IMR-90 (cell line): ENCODE measurements around the gene CABCOCO1. TPM values are rescaled to one million over a fixed set of nuclear protein-coding genes. Genes with fewer than 3 reads are reported as not detected.

Experiments
- ATAC-seq: fragments of 200-7000 bp; cut with Tn5 transposase; 2 replicates; pipeline ENCODE4 v1.9.1; 2020; ENCODE audit warnings: low read depth, mild to moderate bottlenecking, moderate library complexity
- BruUV-seq: library from RNA; stranded (reverse); fragments of 400-500 nt; replicated peaks from 2 replicates; lab custom pipeline; 2021; lab: Mats Ljungman, UMichigan
- CTCF ChIA-PET: fragments of 300-600 bp; formaldehyde crosslinking; extraction: SDS; loops from one replicate; lab custom pipeline; 2021; ENCODE audit warnings: antibody characterized with exemption; lab: Yijun Ruan, JAX
- POLR2A ChIA-PET: fragments of 300-600 bp; sonication (Branson Sonifier 250); formaldehyde crosslinking; loops from one replicate; lab custom pipeline; 2022; ENCODE audit warnings: antibody characterized with exemption; ENCODE audit not compliant: unreplicated experiment; lab: Charles Lee
- DNase-seq: peaks from one replicate; pipeline ENCODE4 v3.0.0; 2013
- H2AFZ ChIP-seq: replicated peaks from 2 replicates; pipeline ENCODE3; 2013; ENCODE audit warnings: low read length, mild to moderate bottlenecking; ENCODE audit not compliant: poor library complexity
- H2AK5ac ChIP-seq: 2 replicates; pipeline ENCODE4 v1.6.1; 2013; ENCODE audit warnings: low read depth, low read length, inconsistent platforms
- H2AK9ac ChIP-seq: replicated peaks from 2 replicates; pipeline ENCODE3; 2013; ENCODE audit warnings: mild to moderate bottlenecking, low read depth, low read length, moderate library complexity; ENCODE audit not compliant: poor library complexity
- H2BK120ac ChIP-seq: 2 replicates; pipeline ENCODE4 v1.6.1; 2013; ENCODE audit warnings: low read depth, low read length, inconsistent platforms
- H2BK15ac ChIP-seq: 3 replicates; pipeline ENCODE4 v1.6.1; 2013; ENCODE audit warnings: low read depth, low read length, inconsistent platforms
- H2BK20ac ChIP-seq: 2 replicates; pipeline ENCODE4 v1.6.1; 2013; ENCODE audit warnings: low read depth, mild to moderate bottlenecking, inconsistent platforms, low read length, moderate library complexity
- H2BK5ac ChIP-seq: 2 replicates; pipeline ENCODE4 v1.6.1; 2013; ENCODE audit warnings: mild to moderate bottlenecking, low read depth, low read length, inconsistent platforms; ENCODE audit not compliant: poor library complexity, severe bottlenecking
- H3K14ac ChIP-seq: replicated peaks from 2 replicates; pipeline ENCODE4 v1.6.1; 2013; ENCODE audit warnings: low read depth, low read length, inconsistent platforms
- H3K18ac ChIP-seq: 2 replicates; pipeline ENCODE4 v1.6.1; 2013; ENCODE audit warnings: low read depth, low read length, control low read depth
- H3K23ac ChIP-seq: 2 replicates; pipeline ENCODE4 v1.6.1; 2013; ENCODE audit warnings: low read depth, low read length, inconsistent platforms
- H3K27ac ChIP-seq: 2 replicates; pipeline ENCODE4 v1.5.1; 2013; ENCODE audit warnings: mild to moderate bottlenecking, control low read depth, low read length; ENCODE audit not compliant: insufficient read depth
- H3K27me3 ChIP-seq: 2 replicates; pipeline ENCODE4 v1.6.1; 2013; ENCODE audit warnings: low read length; ENCODE audit not compliant: control insufficient read depth, insufficient read depth
- H3K36me3 ChIP-seq: 2 replicates; pipeline ENCODE4 v1.6.1; 2013; ENCODE audit warnings: low read length, mixed read lengths; ENCODE audit not compliant: control insufficient read depth, insufficient read depth
- H3K4ac ChIP-seq: 2 replicates; pipeline ENCODE4 v1.6.1; 2013; ENCODE audit warnings: low read depth, low read length, inconsistent platforms
- H3K4me1 ChIP-seq: 2 replicates; pipeline ENCODE4 v1.6.1; 2013; ENCODE audit warnings: low read length, mixed read lengths; ENCODE audit not compliant: control insufficient read depth, insufficient read depth
- H3K4me2 ChIP-seq: 2 replicates; pipeline ENCODE4 v1.6.1; 2013; ENCODE audit warnings: low read depth, mild to moderate bottlenecking, control low read depth, low read length, moderate library complexity
- H3K4me3 ChIP-seq: 2 replicates; pipeline ENCODE4 v1.5.1; 2013; ENCODE audit warnings: low read depth, mild to moderate bottlenecking, control low read depth, low read length, moderate library complexity; ENCODE audit not compliant: insufficient read depth
- H3K56ac ChIP-seq: 2 replicates; pipeline ENCODE4 v1.6.1; 2013; ENCODE audit warnings: low read length, inconsistent platforms; ENCODE audit not compliant: insufficient read depth; ENCODE audit errors: extremely low read depth
- H3K79me1 ChIP-seq, 2 experiments: 2 replicates each; pipeline ENCODE4 v1.6.1; 2013; ENCODE audit warnings: low read length in 2 of 2, inconsistent platforms in 1 of 2, low read depth in 1 of 2
- H3K9ac ChIP-seq: 2 replicates; pipeline ENCODE4 v1.6.1; 2013; ENCODE audit warnings: low read depth, low read length, control low read depth
- H3K9me1 ChIP-seq: 2 replicates; pipeline ENCODE4 v1.6.1; 2013; ENCODE audit warnings: low read length, inconsistent platforms; ENCODE audit not compliant: insufficient read depth
- H3K9me3 ChIP-seq: 2 replicates; pipeline ENCODE4 v1.6.1; 2013; ENCODE audit warnings: low read length; ENCODE audit not compliant: control insufficient read depth, insufficient read depth
- H4K20me1 ChIP-seq: 2 replicates; pipeline ENCODE4 v1.6.1; 2013; ENCODE audit warnings: low read length, inconsistent platforms; ENCODE audit not compliant: insufficient read depth
- H4K5ac ChIP-seq: 2 replicates; pipeline ENCODE4 v1.6.1; 2013; ENCODE audit warnings: mild to moderate bottlenecking, low read depth, low read length, control low read depth
- H4K8ac ChIP-seq, 2 experiments: 2 replicates each; pipeline ENCODE4 v1.6.1; 2013; ENCODE audit warnings: low read depth in 2 of 2, low read length in 2 of 2, control low read depth in 1 of 2, inconsistent platforms in 1 of 2
- H4K91ac ChIP-seq: 2 replicates; pipeline ENCODE4 v1.6.1; 2013; ENCODE audit warnings: low read depth, low read length, inconsistent platforms; ENCODE audit not compliant: insufficient read depth
- BHLHE40 ChIP-seq: fragments of 150-350 bp; IDR thresholded peaks from 2 replicates; pipeline ENCODE4 v1.6.1; 2016; ENCODE audit warnings: mild to moderate bottlenecking, low read depth, low read length
- CEBPB ChIP-seq: IDR thresholded peaks from 2 replicates; pipeline ENCODE4 v1.6.1; 2012; ENCODE audit warnings: low read depth, low read length, improper control_type of control experiment
- CHD1 ChIP-seq: IDR thresholded peaks from 2 replicates; pipeline ENCODE4 v1.6.1; 2012; ENCODE audit warnings: low read depth, low read length, improper control_type of control experiment
- ELK1 ChIP-seq: fragments of 150-350 bp; IDR thresholded peaks from 2 replicates; pipeline ENCODE4 v1.6.1; 2016; ENCODE audit warnings: low read depth, mild to moderate bottlenecking, low read length, moderate library complexity, borderline replicate concordance
- FOS ChIP-seq: fragments of 150-350 bp; IDR thresholded peaks from 2 replicates; pipeline ENCODE4 v1.6.1; 2016; ENCODE audit warnings: low read depth, low read length
- MAFK ChIP-seq: IDR thresholded peaks from 2 replicates; pipeline ENCODE4 v1.6.1; 2012; ENCODE audit warnings: low read depth, low read length, improper control_type of control experiment
- MAZ ChIP-seq: IDR thresholded peaks from 2 replicates; pipeline ENCODE4 v1.6.1; 2012; ENCODE audit warnings: low read depth, mild to moderate bottlenecking, low read length, improper control_type of control experiment, moderate library complexity, borderline replicate concordance
- MXI1 ChIP-seq: IDR thresholded peaks from 2 replicates; pipeline ENCODE4 v1.6.1; 2012; ENCODE audit warnings: low read depth, mild to moderate bottlenecking, low read length, moderate library complexity, borderline replicate concordance
- NFE2L2 ChIP-seq: fragments of 150-350 bp; IDR thresholded peaks from 2 replicates; pipeline ENCODE4 v1.6.1; 2016; ENCODE audit warnings: low read depth, mild to moderate bottlenecking, low read length
- RAD21 ChIP-seq: IDR thresholded peaks from 2 replicates; pipeline ENCODE4 v1.6.1; 2012; ENCODE audit warnings: low read length, improper control_type of control experiment
- RCOR1 ChIP-seq: IDR thresholded peaks from 2 replicates; pipeline ENCODE4 v1.6.1; 2012; ENCODE audit warnings: mild to moderate bottlenecking, low read length, improper control_type of control experiment; ENCODE audit not compliant: insufficient replicate concordance
- SMC3 ChIP-seq: fragments of 150-350 bp; IDR thresholded peaks from 2 replicates; pipeline ENCODE4 v1.6.1; 2016; ENCODE audit warnings: low read depth, mild to moderate bottlenecking, antibody characterized with exemption, low read length, moderate library complexity
- WGBS, 2 experiments: methylation state at CpG; one replicate each; pipeline versions ENCODE4 v1.1.5 to v1.1.7; 2013; ENCODE audit warnings: missing lambda C conversion rate in 2 of 2; ENCODE audit not compliant: insufficient read length in 1 of 2; ENCODE audit errors: extremely low coverage in 2 of 2; 5-methylcytosine and 5-hydroxymethylcytosine counted together
- dilution Hi-C: fragments of 300-500 bp; cut with HindIII; formaldehyde crosslinking; loops from one replicate; pipeline ENCODE4 v1.14.3; 2018; ENCODE audit warnings: low sequenced_read_pairs; ENCODE audit not compliant: unreplicated experiment
- in situ Hi-C: fragments of 300-500 bp; cut with MboI; formaldehyde crosslinking; loops from 3 replicates; pipeline ENCODE4 v1.14.3; 2019; ENCODE audit warnings: low sequenced_read_pairs, inconsistent platforms, mixed read lengths
- intact Hi-C: fragments of 100-400 bp; cut with micrococcal nuclease; formaldehyde crosslinking; loops from 2 replicates; pipeline ENCODE4 v1.10.0; 2022
- polyA plus RNA-seq, 3 experiments: library from polyadenylated mRNA; depleted of rRNA; stranded (reverse); fragments of >200 nt; gene quantifications; 2 replicates each; pipeline ENCODE4 v1.2.3, GENCODE V29; 2012; ENCODE audit warnings: low replicate concordance in 1 of 3
- total RNA-seq: library from RNA; depleted of rRNA; stranded (reverse); fragments of >200 nt; gene quantifications from 2 replicates; pipeline ENCODE4 v1.2.3, GENCODE V29; 2012
- TF ChIP-seq, protein P1 (sequence below): conservative IDR thresholded peaks from 2 replicates; pipeline ENCODE4 v1.5.1; 2012; ENCODE audit warnings: mild to moderate bottlenecking, low read depth, low read length, improper control_type of control experiment
- TF ChIP-seq, protein P2 (sequence below): fragments of 150-350 bp; IDR thresholded peaks from 2 replicates; pipeline ENCODE4 v1.6.1; 2017; ENCODE audit warnings: mild to moderate bottlenecking, antibody characterized with exemption, low read length, low read depth

CABCOCO1 gene
- total and polyA plus RNA-seq, 2 of the 4 experiments (the other 2 are of a cell fraction) = 0.18 to 0.31 TPM

DNA sequence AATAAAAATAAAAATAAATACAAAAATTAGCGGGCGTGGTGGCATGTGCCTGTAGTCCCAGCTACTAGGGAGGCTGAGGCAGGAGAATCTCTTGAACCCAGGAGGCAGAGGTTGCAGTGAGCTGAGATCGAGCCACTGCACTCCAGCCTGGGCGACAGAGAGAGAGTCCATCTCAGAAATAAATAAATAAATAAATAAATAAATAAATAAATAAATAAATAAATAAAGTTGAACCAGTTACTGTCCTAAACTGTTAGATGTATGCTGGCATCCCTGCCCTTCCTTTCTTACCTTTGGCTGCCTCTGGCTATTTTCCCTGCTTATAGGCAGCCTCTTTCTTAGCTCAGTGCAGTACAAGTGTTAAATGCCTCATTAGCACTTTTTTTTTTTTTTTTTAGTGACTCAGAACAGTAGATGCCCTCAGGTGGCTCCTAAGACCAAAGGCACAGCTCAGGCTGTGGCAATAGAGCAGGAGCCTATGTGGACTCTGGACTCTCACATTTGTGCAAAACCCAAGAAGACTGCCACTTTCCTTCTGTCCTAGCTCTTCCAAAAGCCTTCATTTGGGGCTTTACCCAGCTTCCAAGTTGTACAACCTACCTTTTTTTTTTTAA lies 30.6 kb upstream of the CABCOCO1 start:
- intact Hi-C loops = loop anchor here (10.0 kb wide), 1 partner anchor 177 kb away; the partner anchor contains the start of gene TMEM26
- ChIA-PET CTCF (interaction anchor here (1.0 kb wide), 1 partner anchor 18 kb away, joined by 3 read pairs; no protein-coding TSS in a partner anchor), POLR2A (interaction anchor here (0.5 to 0.6 kb wide), 2 partner anchors 161 to 418 kb away, joined by 3 to 11 read pairs; no protein-coding TSS in a partner anchor)
- Histone ChIP-seq H3K56ac (no peak overlapping the region), H3K9me1 (peaks cover 12% of the 10 kb centered on the region), H3K9me3 (no peaks in the 10 kb centered on the region), H3K4me1 (peaks cover 24% of the 10 kb centered on the region), H3K27me3 (no peaks in the 10 kb centered on the region), H3K14ac (peak overlapping the region; percentile 4; the same call in 1 of the 2 replicates), H3K4me2 (no peak overlapping the region), H4K8ac (peak overlapping the region; percentile 74 to 76; a peak in 3 of 4 replicates), H3K27ac (0 out of 2 replicates have a peak overlapping the region, but pooled peaks have one; percentile 11), H2BK120ac (peak overlapping the region; percentile 87), H3K79me1 (no peaks in the 10 kb centered on the region), H3K18ac (peak overlapping the region; percentile 88), H3K36me3 (no peaks in the 10 kb centered on the region), H2BK15ac (peak overlapping the region; percentile 50; the same call in 1 of the 3 replicates), H2AK5ac (peak overlapping the region; percentile 76; the same call in 1 of the 2 replicates), H4K5ac (peak overlapping the region; percentile 70), H2AK9ac (no peak overlapping the region), H4K20me1 (no peaks in the 10 kb centered on the region), H2BK5ac (peak overlapping the region; percentile 50), H3K4me3 (no peak overlapping the region), H3K23ac (0 out of 2 replicates have a peak overlapping the region, but pooled peaks have one; percentile 29), H4K91ac (peak overlapping the region; percentile 74), H3K4ac (peak overlapping the region; percentile 76), H2AFZ (no peak overlapping the region), H3K9ac (no peak overlapping the region), H2BK20ac (peak overlapping the region; percentile 48; the same call in 1 of the 2 replicates)
- WGBS, 2 experiments = no CpG with 5 or more reads among the region's 4 CpGs
- dilution Hi-C loops = no loop called here
- in situ Hi-C loops = no loop called here
- BruUV-seq = no TSS peak
- DNase-seq = no peak
- no peak for ATAC-seq
- TF ChIP-seq BHLHE40 (no peak), MXI1 (no peak), NFE2L2 (no peak), CHD1 (no peak), CEBPB (no peak), SMC3 (no peak), FOS (no peak), RCOR1 (no peak), MAFK (no peak), MAZ (no peak), RAD21 (no peak), ELK1 (no peak)
- TF ChIP-seq, protein P1, sequence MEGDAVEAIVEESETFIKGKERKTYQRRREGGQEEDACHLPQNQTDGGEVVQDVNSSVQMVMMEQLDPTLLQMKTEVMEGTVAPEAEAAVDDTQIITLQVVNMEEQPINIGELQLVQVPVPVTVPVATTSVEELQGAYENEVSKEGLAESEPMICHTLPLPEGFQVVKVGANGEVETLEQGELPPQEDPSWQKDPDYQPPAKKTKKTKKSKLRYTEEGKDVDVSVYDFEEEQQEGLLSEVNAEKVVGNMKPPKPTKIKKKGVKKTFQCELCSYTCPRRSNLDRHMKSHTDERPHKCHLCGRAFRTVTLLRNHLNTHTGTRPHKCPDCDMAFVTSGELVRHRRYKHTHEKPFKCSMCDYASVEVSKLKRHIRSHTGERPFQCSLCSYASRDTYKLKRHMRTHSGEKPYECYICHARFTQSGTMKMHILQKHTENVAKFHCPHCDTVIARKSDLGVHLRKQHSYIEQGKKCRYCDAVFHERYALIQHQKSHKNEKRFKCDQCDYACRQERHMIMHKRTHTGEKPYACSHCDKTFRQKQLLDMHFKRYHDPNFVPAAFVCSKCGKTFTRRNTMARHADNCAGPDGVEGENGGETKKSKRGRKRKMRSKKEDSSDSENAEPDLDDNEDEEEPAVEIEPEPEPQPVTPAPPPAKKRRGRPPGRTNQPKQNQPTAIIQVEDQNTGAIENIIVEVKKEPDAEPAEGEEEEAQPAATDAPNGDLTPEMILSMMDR = no peak
- TF ChIP-seq, protein P2, sequence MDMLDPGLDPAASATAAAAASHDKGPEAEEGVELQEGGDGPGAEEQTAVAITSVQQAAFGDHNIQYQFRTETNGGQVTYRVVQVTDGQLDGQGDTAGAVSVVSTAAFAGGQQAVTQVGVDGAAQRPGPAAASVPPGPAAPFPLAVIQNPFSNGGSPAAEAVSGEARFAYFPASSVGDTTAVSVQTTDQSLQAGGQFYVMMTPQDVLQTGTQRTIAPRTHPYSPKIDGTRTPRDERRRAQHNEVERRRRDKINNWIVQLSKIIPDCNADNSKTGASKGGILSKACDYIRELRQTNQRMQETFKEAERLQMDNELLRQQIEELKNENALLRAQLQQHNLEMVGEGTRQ = no peak
